H54 (cell line): ENCODE data around the gene BORCS5.
"Not testable (repeated sequence)": the region's sequence is repeated elsewhere in the genome, so short reads cannot be mapped to it uniquely, and the experiment has no call there.

ENCODE experiments used
- DNase-seq: peaks from one replicate; pipeline ENCODE4 v3.0.0; 2011; ENCODE audit warnings: low spot score, mixed read lengths; ENCODE audit not compliant: insufficient read length
- FAIRE-seq: peaks from 3 replicates; lab custom pipeline; 2011; peaks lifted over from hg19 to GRCh38; lab: Jason Lieb, UNC
- POLR2A ChIP-seq: IDR thresholded peaks from 2 replicates; pipeline ENCODE4 v1.6.1; 2011; ENCODE audit warnings: low read depth, mild to moderate bottlenecking, low read length

Gene BORCS5

DNA sequence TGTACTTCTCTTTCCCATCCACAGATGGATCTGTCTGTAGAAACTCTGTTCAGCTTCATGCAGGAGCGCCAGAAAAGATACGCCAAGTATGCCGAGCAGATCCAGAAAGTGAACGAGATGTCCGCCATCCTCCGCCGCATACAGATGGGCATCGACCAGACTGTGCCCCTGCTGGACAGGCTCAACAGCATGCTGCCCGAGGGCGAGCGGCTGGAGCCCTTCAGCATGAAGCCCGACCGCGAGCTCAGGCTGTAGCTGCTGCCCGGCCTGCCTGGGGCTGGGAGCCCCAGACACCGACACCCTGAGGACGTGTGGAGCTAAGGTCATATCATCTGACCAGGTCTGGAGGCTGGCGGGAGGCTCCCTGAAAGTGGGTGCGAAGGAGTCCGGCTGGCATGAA lies 108.6 kb downstream of the BORCS5 start:
- DNase-seq (no peak), FAIRE-seq (no peak)
- TF ChIP-seq POLR2A, result no peak

DNA sequence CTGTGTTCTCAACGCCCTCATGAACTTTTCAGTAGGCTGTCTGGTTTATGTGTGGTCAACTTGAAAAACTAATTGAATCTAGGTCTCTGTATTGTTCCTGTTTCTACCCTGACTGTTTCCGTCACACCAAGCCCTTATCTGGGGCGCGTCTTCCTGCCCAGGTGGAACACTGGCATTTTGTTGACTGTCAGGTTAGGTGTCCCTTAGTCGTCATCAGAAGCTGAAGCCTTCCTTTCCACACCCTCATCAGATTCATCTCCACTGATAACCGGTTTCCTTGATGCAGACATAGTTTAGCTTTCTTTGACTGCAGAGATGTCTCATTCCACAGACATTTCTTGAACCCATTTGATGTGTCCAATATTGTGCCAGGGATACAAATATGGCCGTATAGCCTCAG lies 109.3 kb downstream of the BORCS5 start:
- DNase-seq (no peak), FAIRE-seq (no peak)
- no peak for TF ChIP-seq POLR2A

DNA sequence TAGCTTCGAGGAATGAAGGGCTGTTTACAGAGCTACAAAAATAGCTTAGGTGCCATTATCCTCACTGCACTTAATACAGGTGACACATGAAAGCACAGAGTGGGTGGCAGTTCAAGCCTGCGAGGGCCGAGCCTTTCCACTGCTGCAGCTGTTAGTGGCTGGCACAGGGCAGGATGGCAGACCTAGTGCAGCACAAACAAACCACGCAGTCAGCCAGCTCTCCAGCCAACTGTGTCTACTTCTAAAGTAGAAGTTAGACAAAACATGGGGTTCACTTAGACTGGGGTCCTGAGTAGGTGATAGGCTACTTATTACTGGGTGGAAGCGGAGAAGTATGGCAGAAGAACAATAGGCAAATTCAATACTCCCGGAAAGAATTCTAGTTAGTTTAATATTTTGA lies 110.4 kb downstream of the BORCS5 start:
- no peak for DNase-seq
- no peak for TF ChIP-seq POLR2A
- no peak for FAIRE-seq

DNA sequence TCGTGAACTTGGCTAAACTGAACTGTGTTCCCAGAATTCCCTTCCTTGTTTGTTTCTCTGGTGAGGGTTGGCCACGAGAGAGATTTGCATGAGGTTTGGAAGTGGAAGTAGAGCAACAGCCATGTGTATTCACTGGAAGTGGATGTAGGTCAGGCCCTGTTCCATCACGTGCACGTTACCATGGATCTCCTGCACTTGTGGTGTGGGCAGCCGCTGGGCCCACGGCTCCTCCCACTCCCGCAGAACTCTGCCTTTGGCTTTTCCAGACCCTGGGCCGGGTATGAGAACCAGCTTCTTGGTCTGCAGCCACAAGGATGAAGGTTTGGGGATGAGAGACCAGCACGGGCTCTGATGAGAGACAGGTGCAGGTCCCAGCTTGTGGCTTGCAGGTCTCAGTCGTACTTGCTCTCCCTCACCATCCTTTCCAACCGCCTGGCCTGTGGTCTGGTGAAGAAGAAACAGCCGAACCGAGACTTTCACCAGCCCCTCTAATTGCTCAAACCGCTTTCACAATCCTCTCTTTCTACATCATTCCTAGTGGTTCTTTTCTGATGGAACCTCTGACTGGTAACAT lies 110.9 kb downstream of the BORCS5 start:
- FAIRE-seq (no peak), DNase-seq (no peak)
- TF ChIP-seq POLR2A, result no peak

DNA sequence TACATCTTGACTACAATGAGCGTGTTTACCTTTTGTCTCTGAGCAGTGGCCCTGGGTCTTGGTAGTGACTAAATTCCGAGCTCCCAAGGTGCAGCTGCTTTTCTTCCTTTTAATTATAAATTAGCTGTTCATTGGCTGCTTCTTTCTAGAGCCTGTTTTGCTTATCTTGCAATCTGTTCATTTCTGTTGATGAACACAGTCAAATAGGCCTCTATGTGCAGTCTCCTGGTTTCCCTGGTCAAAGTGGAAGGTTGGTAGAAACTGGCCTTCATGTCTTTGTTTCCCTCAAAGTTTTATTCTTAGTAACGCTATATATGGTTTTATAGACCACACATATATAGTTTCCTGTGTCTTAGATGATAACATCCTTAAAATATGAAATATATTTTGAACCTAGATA lies 111.7 kb downstream of the BORCS5 start:
- DNase-seq, result no peak
- TF ChIP-seq POLR2A, result no peak
- no peak for FAIRE-seq

DNA sequence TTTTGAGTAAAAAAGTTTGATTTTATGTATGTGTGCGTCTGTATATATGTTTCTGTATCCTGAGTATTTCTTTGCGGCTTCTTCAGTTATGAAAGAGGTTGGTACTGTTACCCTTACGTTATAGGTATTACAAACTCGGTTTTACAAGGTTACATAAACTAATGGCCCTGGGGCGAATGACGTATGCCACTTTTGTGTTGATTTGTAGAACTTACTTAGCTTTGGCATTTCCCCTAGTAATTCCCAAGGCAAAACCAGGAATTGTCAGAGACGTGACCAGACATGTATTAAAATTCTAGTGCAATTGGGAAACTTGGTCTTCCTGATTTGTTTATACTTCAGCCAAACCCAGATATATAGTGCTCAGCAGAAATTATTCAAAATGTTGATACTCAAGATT lies 112.5 kb downstream of the BORCS5 start:
- no peak for FAIRE-seq
- TF ChIP-seq POLR2A, result no peak

DNA sequence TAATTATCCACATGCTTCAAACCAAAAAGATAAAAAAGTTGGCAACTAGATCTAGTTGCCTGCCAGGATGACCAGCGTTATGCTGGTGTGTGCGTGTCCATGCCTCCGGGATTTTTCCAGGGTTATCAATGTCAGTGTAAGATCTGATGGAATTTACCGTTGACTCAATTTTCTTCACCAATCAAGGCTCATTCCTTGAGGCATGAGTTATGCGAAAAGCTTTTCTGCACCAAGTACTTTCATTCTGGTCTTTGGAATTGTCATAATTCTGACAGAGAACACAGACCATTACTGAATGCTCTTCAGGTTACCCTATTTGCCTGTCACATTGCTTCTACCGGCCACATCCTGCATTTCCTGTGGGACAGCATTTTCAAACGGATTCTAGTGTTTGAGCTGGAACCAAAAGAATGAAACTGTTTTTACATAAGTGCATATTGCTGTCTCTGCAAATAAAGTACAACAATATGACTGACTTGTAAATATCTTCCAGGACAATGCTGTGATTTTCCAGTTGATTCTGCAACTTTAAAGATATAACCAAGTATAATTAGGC lies 114.0 kb downstream of the BORCS5 start:
- TF ChIP-seq POLR2A, result no peak
- FAIRE-seq, result no peak
- no peak for DNase-seq

More for the DNA sequence above, 112.5 kb downstream of the BORCS5 start:
- no peak for DNase-seq

DNA sequence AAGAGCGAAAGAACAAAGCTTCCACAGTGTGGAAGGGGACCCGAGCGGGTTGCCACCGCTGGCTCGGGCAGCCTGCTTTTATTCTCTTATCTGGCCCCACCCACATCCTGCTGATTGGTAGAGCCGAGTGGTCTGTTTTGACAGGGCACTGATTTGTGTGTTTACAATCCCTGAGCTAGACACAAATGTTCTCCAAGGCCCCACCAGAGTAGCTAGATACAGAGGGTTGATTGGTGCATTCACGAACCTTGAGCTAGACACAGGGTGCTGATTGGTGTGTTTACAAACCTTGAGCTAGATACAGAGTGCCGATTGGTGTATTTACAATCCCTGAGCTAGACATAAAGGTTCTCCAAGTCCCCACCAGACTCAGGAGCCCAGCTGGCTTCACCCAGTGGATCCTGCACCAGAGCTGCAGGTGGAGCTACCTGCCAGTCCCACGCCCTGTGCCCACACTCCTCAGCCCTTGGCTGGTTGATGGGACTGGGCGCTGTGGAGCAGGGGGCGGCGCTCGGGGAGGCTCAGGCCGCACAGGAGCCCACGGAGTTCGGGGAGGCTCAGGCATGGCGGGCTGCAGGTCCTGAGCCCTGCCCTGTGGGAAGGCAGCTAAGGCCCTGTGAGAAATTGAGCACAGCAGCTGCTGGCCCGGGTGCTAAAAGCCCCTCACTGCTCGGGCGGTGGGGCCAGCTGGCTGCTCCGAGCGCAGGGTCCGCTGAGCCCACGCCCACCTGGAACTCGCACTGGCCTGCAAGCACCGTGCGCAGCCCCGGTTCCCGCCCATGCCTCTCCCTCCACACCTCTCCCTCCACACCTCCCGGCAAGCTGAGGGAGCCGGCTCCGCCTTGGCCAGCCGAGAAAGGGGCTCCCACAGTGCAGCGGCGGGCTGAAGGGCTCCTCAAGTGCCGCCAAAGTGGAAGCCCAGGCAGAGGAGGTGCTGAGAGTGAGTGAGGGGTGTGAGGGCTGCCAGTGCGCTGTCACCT lies 115.4 kb downstream of the BORCS5 start:
- not testable (repeated sequence) for FAIRE-seq, DNase-seq

DNA sequence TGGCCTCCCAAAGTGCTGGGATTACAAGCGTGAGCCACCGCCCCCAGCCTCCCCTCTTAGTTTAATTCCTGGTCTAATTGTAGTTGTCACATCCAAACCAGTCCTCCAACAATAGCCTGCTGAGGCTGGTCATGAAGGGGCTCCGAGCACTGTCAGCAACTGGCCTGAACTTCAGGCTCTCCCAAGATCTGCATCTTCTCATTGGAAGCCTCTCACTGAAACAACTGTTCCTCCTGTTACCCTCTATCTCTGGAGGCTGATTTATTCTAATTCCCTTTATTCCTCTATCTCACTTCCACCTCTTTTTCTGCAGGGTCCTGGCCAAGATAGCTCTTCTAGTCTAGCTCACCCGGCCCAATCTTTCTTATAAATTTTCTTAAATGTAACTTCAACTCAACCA lies 116.3 kb downstream of the BORCS5 start:
- TF ChIP-seq POLR2A, result no peak
- FAIRE-seq (no peak), DNase-seq (no peak)

DNA sequence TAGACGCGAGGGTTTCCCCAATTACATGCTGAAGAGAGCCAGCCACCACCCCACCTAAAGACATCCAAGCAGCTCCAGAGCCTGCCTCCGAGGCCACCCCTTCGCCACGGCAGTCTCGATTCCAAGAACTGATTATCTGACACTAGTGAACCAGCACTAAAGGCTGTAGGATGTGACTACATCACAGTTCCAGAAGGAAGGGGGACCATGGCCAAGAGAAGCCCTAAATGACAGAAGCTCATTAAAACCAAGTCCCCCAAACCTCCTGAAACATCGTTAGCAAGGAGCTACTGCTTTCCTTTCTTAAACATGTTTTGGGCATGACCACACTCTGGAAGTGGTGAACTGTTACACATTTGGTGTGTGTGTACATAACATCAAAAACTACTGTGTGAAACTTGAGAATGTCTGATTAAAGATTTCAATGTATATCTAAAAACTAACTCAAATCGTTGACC lies 117.6 kb downstream of the BORCS5 start:
- DNase-seq (no peak), FAIRE-seq (no peak)
- TF ChIP-seq POLR2A, result no peak

DNA sequence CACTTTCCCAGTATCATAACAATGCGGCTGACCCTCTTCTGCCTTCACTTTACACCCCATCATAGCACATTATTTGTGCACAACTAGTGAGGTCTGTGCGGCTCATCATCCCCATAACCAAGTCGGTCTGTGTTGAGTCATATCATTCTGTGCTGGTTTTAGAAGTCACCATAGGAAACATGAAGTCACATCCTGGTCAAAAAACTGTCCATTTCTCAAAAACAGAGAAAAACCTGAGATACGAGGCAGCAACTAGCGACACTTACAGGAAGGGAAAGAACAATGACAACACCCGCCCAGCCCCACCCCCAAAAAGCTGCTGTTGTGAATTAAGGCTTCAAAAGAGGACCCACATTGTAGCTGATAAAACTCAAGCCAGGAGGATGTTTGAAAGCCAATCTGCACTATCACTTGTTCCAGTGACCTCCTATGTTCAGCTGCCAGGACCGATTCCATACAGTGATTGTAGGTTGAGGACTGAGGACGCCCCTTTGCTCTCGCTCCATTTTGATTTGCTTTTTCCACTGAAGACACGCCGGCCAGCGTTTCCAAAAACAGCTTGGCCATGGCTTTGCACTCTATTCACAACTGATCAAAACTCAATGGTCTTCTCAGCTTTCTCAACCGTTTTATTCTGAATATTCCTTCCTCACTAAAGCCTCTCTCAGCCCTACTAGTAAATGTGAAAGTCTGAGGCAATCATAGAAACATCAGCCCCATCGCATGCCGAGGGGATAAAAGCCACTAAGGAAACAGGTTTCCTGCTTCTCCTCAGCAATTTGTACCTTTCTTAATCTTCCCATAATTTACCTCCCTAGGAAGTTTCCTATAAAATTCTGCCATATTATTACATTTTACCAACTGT lies 118.3 kb downstream of the BORCS5 start:
- FAIRE-seq, result no peak
- DNase-seq, result no peak
- no peak for TF ChIP-seq POLR2A

DNA sequence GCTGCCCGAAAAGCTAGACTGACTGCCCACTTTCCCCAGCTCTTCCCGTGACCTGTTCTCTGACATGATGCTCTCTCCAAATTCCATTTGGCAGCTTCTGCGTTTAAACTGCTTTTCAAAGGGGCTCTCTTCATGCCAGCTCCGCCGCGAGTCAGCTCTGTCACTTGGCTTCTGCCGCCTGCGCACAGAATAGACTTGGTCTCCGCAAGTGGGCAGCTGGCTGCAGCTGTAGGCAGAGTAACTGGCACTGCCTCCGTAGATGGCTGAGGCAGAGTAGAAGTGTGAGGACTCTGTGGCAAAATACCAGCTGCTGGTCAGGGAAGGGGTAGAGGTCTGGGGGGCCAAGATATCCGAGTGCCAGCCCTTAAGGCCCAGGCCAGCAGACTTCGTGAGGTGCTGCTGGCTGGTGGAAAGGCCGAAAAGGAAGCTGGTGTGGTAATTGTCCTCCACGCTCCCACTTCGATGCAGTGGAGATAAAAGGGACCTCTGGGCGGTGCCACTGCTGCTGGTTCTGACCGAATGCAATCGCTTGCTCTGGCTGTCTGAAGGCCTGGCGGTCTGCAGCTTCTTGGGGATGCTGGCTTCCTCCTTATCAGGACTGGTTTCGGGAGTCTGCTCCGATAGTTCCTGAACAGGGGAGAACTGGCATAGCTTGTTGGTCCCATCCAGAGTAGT lies 120.1 kb downstream of the BORCS5 start:
- DNase-seq (no peak), FAIRE-seq (no peak)
- no peak for TF ChIP-seq POLR2A

DNA sequence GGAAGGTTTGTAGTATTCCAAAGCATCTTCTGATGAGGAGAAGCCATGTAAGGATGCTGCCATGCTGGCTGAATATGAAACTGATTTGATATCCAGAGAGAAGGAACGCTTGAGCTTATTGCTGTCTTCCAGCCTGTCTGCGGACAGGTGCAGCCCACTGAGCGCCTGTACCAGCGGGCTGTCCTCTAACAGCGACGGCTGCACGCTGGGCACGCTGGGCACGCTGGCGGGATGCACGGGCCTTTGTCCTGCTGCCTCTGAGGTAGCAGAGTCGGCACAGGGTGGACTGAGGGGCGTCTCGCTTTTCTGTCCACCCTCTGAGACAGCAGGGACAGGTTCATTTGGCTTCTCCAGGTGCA lies 120.6 kb downstream of the BORCS5 start:
- DNase-seq, result no peak
- no peak for TF ChIP-seq POLR2A
- FAIRE-seq, result no peak
